Activated naive CD4-positive, alpha-beta T cell treated with anti-CD3 and anti-CD28 coated beads, Interleukin-2, amount 10 ng/mL, durations not matched to agents 7 days and 5 days (primary cell): Measurements from ENCODE around the gene ZKSCAN3.
"Not testable (repeated sequence)": the region's sequence is repeated elsewhere in the genome, so short reads cannot be mapped to it uniquely, and the experiment has no call there.

Source experiments
- CTCF ChIA-PET: fragments of 350-600 bp; sonication (Branson Sonifier 250); formaldehyde crosslinking; loops from one replicate; lab custom pipeline; 2021; ENCODE audit warnings: antibody characterized with exemption; lab: Charles Lee
- DNase-seq: peaks from one replicate; pipeline ENCODE4 v3.0.0-alpha.2; 2020
- H3K27ac Mint-ChIP-seq: one replicate; pipeline ENCODE4 v1.8.0; 2021; ENCODE audit warnings: mild to moderate bottlenecking, moderate library complexity, mixed read lengths
- H3K27me3 Mint-ChIP-seq: one replicate; pipeline ENCODE4 v1.8.0; 2021; ENCODE audit warnings: mild to moderate bottlenecking, mixed read lengths
- H3K36me3 Mint-ChIP-seq: one replicate; pipeline ENCODE4 v1.8.0; 2021; ENCODE audit warnings: mixed read lengths
- H3K4me1 Mint-ChIP-seq: one replicate; pipeline ENCODE4 v1.8.0; 2021; ENCODE audit warnings: mixed read lengths
- H3K4me3 Mint-ChIP-seq: one replicate; pipeline ENCODE4 v1.8.0; 2021; ENCODE audit warnings: mild to moderate bottlenecking, moderate library complexity, mixed read lengths
- H3K9me3 Mint-ChIP-seq: one replicate; pipeline ENCODE4 v1.8.0; 2021; ENCODE audit warnings: mixed read lengths

The ZKSCAN3 gene

GRCh38 chr6:28402197-28402596 is 52.5 kb downstream of the ZKSCAN3 start:
- Mint-ChIP-seq H3K27ac (no peak overlapping the region), H3K9me3 (peaks cover 4% of the 10 kb centered on the region), H3K4me1 (peaks cover 48% of the 10 kb centered on the region), H3K36me3 (peaks cover 23% of the 10 kb centered on the region), H3K4me3 (no peak overlapping the region), H3K27me3 (peaks cover 17% of the 10 kb centered on the region)
- CTCF ChIA-PET, result interaction anchor here (1.2 kb wide), 1 partner anchor 141 kb away, joined by 3 read pairs; no protein-coding TSS in a partner anchor
- no peak for DNase-seq

- H3K4me1 Mint-ChIP-seq, result peaks cover 52% of the 10 kb centered on the region
- H3K9me3 Mint-ChIP-seq, CTCF ChIA-PET, DNase-seq, H3K4me3 Mint-ChIP-seq, H3K27ac Mint-ChIP-seq, H3K36me3 Mint-ChIP-seq: not testable (repeated sequence)
- peaks cover 17% of the 10 kb centered on the region for H3K27me3 Mint-ChIP-seq
Measured at GRCh38 chr6:28403923-28404322, 54.2 kb downstream of the ZKSCAN3 start.

DNA sequence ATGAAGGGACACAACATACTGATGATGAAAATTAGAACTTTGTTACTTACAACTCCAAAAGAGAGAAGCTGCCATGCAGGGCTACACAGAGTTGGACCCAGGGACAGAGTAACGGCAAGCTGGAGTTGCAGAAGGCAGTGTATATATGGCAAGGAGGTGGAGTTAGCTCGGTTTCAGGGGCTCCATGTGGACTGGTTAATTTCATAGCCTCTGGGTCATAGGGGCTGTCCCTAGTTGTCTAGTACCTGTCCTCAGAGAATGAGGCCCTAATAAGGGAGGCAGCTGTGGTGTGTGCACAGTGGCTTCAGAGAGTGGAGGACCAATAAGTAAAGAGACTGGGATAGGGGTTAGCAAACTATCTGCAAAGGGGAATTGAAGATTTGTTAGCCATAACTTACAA is 57.7 kb downstream of the ZKSCAN3 start:
- CTCF ChIA-PET, result no interaction called here
- Mint-ChIP-seq H3K4me3 (no peak overlapping the region), H3K4me1 (peaks cover 44% of the 10 kb centered on the region), H3K27ac (no peak overlapping the region), H3K27me3 (peaks cover 24% of the 10 kb centered on the region), H3K36me3 (peaks cover 1% of the 10 kb centered on the region), H3K9me3 (peaks cover 9% of the 10 kb centered on the region)
- DNase-seq, result no peak

- CTCF ChIA-PET, result no interaction called here
- peaks cover 17% of the 10 kb centered on the region for H3K27me3 Mint-ChIP-seq
- peaks cover 36% of the 10 kb centered on the region for H3K4me1 Mint-ChIP-seq
- no peak overlapping the region for H3K4me3 Mint-ChIP-seq
- H3K9me3 Mint-ChIP-seq, result peaks cover 9% of the 10 kb centered on the region
- no peak overlapping the region for H3K27ac Mint-ChIP-seq
- peaks cover 1% of the 10 kb centered on the region for H3K36me3 Mint-ChIP-seq
- no peak for DNase-seq
Measured at GRCh38 chr6:28408076-28408802, 58.5 kb downstream of the ZKSCAN3 start.

DNA sequence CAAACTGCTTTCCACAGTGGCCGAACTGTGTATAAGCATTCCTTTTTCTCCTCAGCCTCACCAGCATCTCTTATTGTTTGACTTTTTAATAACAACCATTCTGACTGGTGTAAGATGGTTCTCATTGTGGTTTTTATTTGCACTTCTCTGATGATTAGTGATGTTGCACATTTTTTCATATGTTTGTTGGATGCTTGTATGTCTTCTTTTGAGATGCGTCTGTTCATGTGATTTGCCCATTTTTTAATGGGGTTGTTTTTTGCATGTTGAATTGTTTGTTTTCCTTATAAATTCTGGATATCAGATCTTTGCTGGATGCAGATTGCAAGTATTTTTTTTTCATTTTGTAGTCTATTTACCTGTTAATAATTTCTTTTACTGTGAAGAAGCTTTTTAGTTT is 61.0 kb downstream of the ZKSCAN3 start:
- H3K9me3 Mint-ChIP-seq, result peaks cover 7% of the 10 kb centered on the region
- no peak for DNase-seq
- CTCF ChIA-PET, result no interaction called here
- no peak overlapping the region for H3K4me3 Mint-ChIP-seq
- peaks cover 35% of the 10 kb centered on the region for H3K4me1 Mint-ChIP-seq
- no peaks in the 10 kb centered on the region for H3K36me3 Mint-ChIP-seq
- peaks cover 16% of the 10 kb centered on the region for H3K27me3 Mint-ChIP-seq
- H3K27ac Mint-ChIP-seq, result no peak overlapping the region

GRCh38 chr6:28413681-28414080 is 63.9 kb downstream of the ZKSCAN3 start:
- H3K4me1 Mint-ChIP-seq, result peaks cover 6% of the 10 kb centered on the region
- no peak for DNase-seq
- no peak overlapping the region for H3K27ac Mint-ChIP-seq
- H3K9me3 Mint-ChIP-seq, result peaks cover 7% of the 10 kb centered on the region
- H3K36me3 Mint-ChIP-seq, result no peaks in the 10 kb centered on the region
- peaks cover 16% of the 10 kb centered on the region for H3K27me3 Mint-ChIP-seq
- H3K4me3 Mint-ChIP-seq, result no peak overlapping the region
- CTCF ChIA-PET, result interaction anchor here (0.7 kb wide), 1 partner anchor 21 kb away, joined by 3 read pairs; no protein-coding TSS in a partner anchor
